ENCODE measurements around the gene NPSR1.
"Not testable (repeated sequence)": the region's sequence is repeated elsewhere in the genome, so short reads cannot be mapped to it uniquely, and the experiment has no call there.

The NPSR1 gene

GRCh38 chr7:34657632-34658268 lies at the start of gene NPSR1:
Gene NPSR1 (plus strand): TSS chr7:34658218. CDS start chr7:34658413, 195 bp downstream.
- DNase-seq (ENCODE audit: low read depth): no peak

GRCh38 chr7:34612661-34613060 lies 45.4 kb upstream of the NPSR1 start:
- DNase-seq (ENCODE audit: low read depth): peak; percentile 86

GRCh38 chr7:34620425-34620824 lies 37.6 kb upstream of the NPSR1 start:
- no peak for DNase-seq (ENCODE audit: low read depth)

GRCh38 chr7:34622182-34622581 lies 35.8 kb upstream of the NPSR1 start:
- no peak for DNase-seq (ENCODE audit: low read depth)

- DNase-seq (ENCODE audit: low read depth): no peak
These were observed 35.2 kb upstream of the NPSR1 start for GRCh38 chr7:34622771-34623250.

GRCh38 chr7:34628618-34629017 lies 29.4 kb upstream of the NPSR1 start:
- not testable (repeated sequence) for DNase-seq (ENCODE audit: low read depth)

GRCh38 chr7:34652809-34653208 lies 5.2 kb upstream of the NPSR1 start:
- peak; percentile 50 for DNase-seq (ENCODE audit: low read depth)

GRCh38 chr7:34653787-34654186 lies 4.2 kb upstream of the NPSR1 start:
- DNase-seq (ENCODE audit: low read depth): no peak

GRCh38 chr7:34655384-34655783 lies 2.6 kb upstream of the NPSR1 start:
- DNase-seq (ENCODE audit: low read depth): no peak

- no peak for DNase-seq (ENCODE audit: low read depth)
These were observed 2.0 kb upstream of the NPSR1 start for GRCh38 chr7:34656041-34656440.

GRCh38 chr7:34659472-34660075 lies 1.6 kb downstream of the NPSR1 start:
- no peak for DNase-seq (ENCODE audit: low read depth)

GRCh38 chr7:34662058-34662708 lies 4.2 kb downstream of the NPSR1 start:
- DNase-seq (ENCODE audit: low read depth): no peak

GRCh38 chr7:34664755-34665154 lies 6.7 kb downstream of the NPSR1 start:
- no peak for DNase-seq (ENCODE audit: low read depth)

- peak; percentile 86 for DNase-seq (ENCODE audit: low read depth)
These were observed 14.4 kb downstream of the NPSR1 start for GRCh38 chr7:34672430-34672829.

GRCh38 chr7:34673066-34673465 lies 15.0 kb downstream of the NPSR1 start:
- DNase-seq (ENCODE audit: low read depth): no peak

GRCh38 chr7:34675749-34676374 lies 17.8 kb downstream of the NPSR1 start:
- peak; percentile 21 for DNase-seq (ENCODE audit: low read depth)

- DNase-seq (ENCODE audit: low read depth): no peak
These were observed 19.5 kb downstream of the NPSR1 start for GRCh38 chr7:34677491-34677890.

GRCh38 chr7:34687529-34687928 lies 29.5 kb downstream of the NPSR1 start:
- DNase-seq (ENCODE audit: low read depth): no peak

GRCh38 chr7:34696415-34696814 lies 38.4 kb downstream of the NPSR1 start:
- no peak for DNase-seq (ENCODE audit: low read depth)

- no peak for DNase-seq (ENCODE audit: low read depth)
These were observed 51.8 kb downstream of the NPSR1 start for GRCh38 chr7:34709771-34710170.

- DNase-seq (ENCODE audit: low read depth): no peak
These were observed 60.8 kb downstream of the NPSR1 start for GRCh38 chr7:34718867-34719266.

GRCh38 chr7:34719636-34720035 lies 61.6 kb downstream of the NPSR1 start:
- DNase-seq (ENCODE audit: low read depth): no peak

GRCh38 chr7:34720289-34720688 lies 62.3 kb downstream of the NPSR1 start:
- no peak for DNase-seq (ENCODE audit: low read depth)
